GM19193 (cell line): ENCODE data around the gene ITGB1BP1.

ENCODE experiments used
- POLR2A ChIP-seq: IDR thresholded peaks from 4 replicates; pipeline ENCODE4 v1.6.1; 2011; ENCODE audit not compliant: insufficient read depth, insufficient read length; ENCODE audit errors: extremely low read depth

Gene ITGB1BP1

GRCh38 chr2:9410108-9410507, 13.2 kb downstream of the ITGB1BP1 start:
- no peak for TF ChIP-seq POLR2A

DNA sequence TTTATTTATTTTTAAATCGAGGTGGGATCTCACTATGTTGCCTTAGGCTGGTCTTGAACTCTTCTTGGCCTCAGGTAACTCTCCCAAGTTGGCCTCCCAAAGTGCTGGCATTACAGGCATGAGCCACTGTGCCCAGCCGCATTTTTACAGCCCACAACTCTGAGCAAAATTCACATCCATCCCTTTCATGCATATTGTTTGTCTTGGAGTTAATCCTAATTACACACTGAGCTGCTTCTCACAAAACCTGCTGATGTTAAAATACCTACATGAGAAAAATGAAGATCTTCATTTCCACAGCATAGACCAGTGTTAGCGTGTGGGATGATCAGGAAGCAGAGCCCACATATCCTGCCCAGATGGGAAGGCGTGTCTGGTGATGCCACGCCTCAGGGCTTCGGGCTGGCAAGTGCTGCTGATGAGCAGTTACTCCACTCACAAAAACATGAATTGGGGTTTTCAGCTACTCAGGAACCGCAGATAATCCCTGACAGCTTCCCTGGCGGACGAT, 14.6 kb downstream of the ITGB1BP1 start:
- no peak for TF ChIP-seq POLR2A

- no peak for TF ChIP-seq POLR2A
These were observed 15.9 kb downstream of the ITGB1BP1 start for GRCh38 chr2:9407363-9407811.

DNA sequence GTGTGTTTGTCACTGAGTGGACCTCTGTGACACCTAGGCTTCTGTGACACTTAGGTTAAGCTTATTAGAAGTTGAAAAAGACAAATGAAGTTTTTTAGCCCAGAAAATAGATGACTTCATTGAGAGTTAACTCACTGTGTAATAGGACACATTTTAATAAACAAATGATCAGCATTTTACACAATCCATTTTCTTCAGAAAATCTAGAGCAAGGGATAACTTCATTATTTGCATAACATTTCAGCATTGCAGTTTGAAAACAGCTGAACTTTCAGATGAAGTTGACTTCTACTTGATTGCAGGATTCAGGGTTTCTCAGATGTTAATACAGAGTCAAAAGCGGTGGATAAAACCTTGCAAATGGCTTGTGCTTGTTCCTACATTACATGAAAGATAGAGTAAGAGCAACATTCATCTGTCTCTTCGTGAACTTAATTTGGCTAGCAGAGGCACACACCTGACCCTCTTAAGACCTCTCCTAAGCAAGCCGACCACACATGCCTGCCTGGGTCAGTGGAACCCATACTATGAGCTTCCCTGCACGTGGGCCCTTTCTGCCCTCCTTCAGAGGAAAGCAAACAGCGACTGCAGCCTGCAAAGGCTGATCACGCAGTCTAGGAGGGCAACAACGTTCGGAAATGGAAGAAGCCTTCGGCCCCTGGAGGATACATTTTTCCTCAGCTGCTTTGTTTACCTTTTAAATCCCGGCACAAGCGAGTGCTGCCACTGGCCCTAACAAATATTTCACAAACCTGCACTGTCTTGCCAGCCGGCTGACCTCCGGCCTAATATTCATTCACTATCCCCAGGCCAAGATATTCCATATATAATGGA, 16.6 kb downstream of the ITGB1BP1 start:
- no peak for TF ChIP-seq POLR2A

DNA sequence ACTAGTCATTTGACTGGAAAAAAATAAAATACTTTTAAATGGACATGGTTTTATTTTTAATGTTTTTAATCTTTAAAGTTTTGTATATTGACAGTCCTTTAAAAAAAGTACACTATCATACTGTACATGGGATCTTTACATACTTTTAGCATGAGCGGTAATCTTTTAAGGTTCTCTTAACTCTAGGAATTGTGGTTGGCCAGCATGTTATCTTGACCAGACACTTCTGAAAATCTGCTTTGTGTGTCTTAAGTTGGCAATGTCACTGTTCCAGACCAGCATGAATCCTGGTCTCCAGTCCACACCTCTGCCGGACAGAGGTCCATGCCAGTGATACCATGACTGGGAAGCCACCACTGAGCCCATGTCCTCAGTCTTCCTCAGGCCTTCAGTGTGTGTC, 17.7 kb downstream of the ITGB1BP1 start:
- no peak for TF ChIP-seq POLR2A

GRCh38 chr2:9404451-9404850, 18.9 kb downstream of the ITGB1BP1 start:
- TF ChIP-seq POLR2A: no peak

DNA sequence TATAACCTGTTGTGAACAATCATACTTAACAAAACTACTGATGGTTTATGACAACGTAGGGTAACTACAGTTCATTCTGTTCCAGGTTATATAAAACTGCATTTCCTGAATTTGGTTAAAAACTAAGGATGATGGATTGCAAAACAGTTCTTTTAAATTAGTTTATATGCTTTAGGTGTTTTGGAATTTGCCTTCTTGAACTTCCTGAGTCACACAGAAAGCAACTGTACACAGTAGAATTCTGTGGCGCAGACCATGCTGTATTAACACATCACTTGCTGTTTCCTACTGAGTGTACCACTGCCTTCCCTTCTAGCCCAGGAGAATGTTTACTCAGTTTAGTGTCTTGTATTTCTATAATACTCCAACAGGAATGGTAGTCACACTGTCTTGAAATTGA, 19.4 kb downstream of the ITGB1BP1 start:
- no peak for TF ChIP-seq POLR2A

- TF ChIP-seq POLR2A: no peak
These were observed 21.5 kb downstream of the ITGB1BP1 start for GRCh38 chr2:9401646-9402371.

GRCh38 chr2:9401059-9401547, 22.2 kb downstream of the ITGB1BP1 start:
- no peak for TF ChIP-seq POLR2A

DNA sequence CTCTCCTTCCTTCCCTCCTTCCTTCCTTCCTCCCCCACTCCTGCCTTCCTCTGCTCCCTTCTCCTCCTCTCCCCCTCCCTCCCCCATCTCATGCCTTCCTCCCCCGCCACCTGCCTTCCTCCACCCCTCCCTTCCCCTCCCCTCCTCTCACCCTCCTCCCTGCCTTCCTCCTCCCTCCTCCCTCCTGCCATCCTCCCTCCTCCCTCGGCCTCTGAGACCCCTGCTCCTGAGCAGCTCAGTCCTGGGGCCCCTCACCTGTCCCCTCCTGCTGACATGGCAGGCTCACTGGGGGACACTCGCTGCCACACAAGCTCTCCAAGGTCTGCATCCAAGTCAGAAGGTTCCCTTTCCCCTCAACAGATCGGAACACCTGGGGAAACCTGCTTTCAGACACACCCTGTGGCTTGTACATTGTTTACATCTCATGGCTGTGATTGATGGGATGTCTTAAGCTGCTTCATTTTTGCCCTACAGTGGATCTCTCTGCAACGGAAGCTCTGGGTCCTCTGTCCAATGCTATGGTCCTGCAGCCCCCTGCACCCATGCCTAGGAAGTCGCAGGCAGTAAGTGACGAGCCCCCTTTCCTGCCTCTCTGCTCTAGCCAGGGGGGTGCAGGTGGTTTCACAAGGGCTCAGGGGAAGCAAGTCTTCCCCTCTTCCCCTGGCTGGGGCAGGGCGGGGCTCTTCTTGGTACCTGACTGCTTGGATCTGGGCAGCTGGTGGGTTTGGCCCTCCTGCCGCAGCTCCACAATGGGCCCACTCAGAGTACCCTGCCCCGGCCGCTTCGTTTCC, 22.9 kb downstream of the ITGB1BP1 start:
- no peak for TF ChIP-seq POLR2A

GRCh38 chr2:9398881-9399780, 24.2 kb downstream of the ITGB1BP1 start:
- TF ChIP-seq POLR2A: no peak

DNA sequence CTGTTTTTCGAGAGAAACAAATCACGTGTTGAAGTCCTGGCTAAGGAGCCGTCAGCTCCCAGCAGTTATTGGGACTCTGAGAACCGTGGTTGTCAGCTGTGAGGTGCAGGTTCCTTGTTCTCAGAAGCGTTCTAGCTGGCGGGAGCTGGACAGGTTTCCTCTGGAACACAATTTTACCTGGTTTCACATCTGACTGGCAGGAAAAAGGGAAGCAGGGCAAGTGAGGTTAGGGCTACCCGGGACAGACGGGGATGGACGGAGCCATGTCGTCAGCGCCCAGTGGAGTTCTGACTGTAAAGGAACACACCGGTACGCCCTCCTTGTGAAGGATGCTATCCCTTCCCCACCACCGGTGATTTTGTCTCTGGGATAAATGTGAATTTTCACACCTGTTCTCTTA, 26.1 kb downstream of the ITGB1BP1 start:
- TF ChIP-seq POLR2A: no peak

- TF ChIP-seq POLR2A: no peak
These were observed 28.5 kb downstream of the ITGB1BP1 start for GRCh38 chr2:9394816-9395215.

DNA sequence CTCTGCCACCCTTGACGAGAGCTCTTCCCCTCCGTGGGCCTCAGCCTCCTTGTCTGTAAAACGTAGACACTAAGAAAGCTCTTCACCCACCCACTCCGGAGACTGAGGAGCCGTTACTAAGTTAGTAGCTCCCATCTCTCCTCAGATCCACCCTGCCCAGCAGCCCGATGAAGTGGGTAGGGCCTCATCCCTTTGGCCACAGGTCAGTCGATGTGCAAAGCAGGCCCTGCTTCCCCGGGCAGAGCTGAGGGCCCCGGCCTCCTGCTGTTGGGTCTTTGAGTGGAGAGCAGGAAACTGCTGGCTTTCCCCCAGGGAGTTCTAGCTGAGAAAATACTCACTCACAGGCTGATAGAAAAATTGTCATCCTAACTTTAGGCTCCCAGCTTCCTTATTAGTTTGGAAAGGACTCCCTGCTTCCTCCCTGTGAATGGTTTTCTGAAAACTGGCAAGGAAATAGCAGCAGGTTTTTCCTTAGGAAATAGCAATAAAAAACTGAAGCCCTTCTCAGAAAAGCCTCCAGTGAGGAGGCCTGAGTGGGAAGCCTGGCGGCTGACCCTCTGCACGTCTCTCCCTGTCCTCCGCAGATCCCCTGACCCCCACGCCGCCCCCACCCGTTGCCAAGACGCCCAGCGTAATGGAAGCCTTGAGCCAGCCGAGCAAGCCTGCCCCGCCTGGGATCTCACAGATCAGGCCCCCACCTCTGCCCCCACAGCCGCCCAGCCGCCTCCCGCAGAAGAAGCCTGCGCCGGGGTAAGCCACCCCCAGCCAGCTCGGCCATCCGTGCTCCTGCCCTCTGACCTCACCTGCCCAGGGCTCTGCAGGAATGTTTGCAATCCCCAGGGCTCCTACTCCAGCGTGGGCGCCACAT, 30.2 kb downstream of the ITGB1BP1 start:
- TF ChIP-seq POLR2A: no peak
